ENCODE measurements around the gene BBOF1. TPM values are rescaled to one million over a fixed set of nuclear protein-coding genes. Genes with fewer than 3 reads are reported as not detected.
A peak's percentile ranks its signal among the peaks of the same experiment; 100 is the strongest.

Gene BBOF1
- total and polyA plus RNA-seq, 2 donors (not counting 3 experiments of a cell fraction or from before 2014, with no cell fraction given): 0.63 to 2.3 TPM

- DNase-seq (ENCODE audit: low read depth, low spot score) (no peak), FAIRE-seq (no peak)
- H3K4me1 ChIP-seq (ENCODE audit: control insufficient read depth, extremely low read depth, insufficient read depth, low read length): peaks cover 33% of the 10 kb centered on the region
- no peaks in the 10 kb centered on the region for H3K27me3 ChIP-seq (ENCODE audit: control insufficient read depth in 2 of 2, insufficient read depth in 2 of 2, low read length in 2 of 2)
- H3K4me2 ChIP-seq (ENCODE audit: insufficient read depth, low read length): peak overlapping the region; percentile 49
- H3K4me3 ChIP-seq (replicated peaks in 1 of 3; ENCODE audit: insufficient read depth in 1 of 3, low read depth in 1 of 3, low read length in 3 of 3): peak overlapping the region in 1 of 3 experiments; percentile 53
- no TSS peak for BruUV-seq (replicated peaks)
- H2AFZ ChIP-seq (ENCODE audit: low read depth, low read length): no peak overlapping the region
- ChIA-PET CTCF (interaction anchor here (1.7 kb wide), 1 partner anchor 17 kb away, joined by 7 read pairs; no protein-coding TSS in a partner anchor), POLR2A (no interaction called here)
- TF ChIP-seq POLR2A (IDR thresholded peaks at IDR 0.05; ENCODE audit: low read depth, low read length) (no peak), GATA2 (IDR thresholded peaks at IDR 0.05; ENCODE audit: insufficient read depth, insufficient read length, low read depth, low read length) (no peak), POLR2AphosphoS5 (IDR thresholded peaks at IDR 0.05; ENCODE audit: insufficient read depth, low read depth, low read length) (no peak), FOS (IDR thresholded peaks at IDR 0.05; ENCODE audit: borderline replicate concordance, insufficient read depth, low read length) (no peak), JUN (IDR thresholded peaks at IDR 0.05; ENCODE audit: borderline replicate concordance, insufficient read depth, insufficient read length, low read depth) (no peak), MAX (IDR thresholded peaks at IDR 0.05; ENCODE audit: insufficient read depth, insufficient read length) (no peak), MYC (IDR thresholded peaks at IDR 0.05; ENCODE audit: low read depth, low read length) (no peak), CTCF (IDR thresholded peaks at IDR 0.05; ENCODE audit: extremely low read depth in 1 of 2, insufficient read depth in 1 of 2, low read depth in 1 of 2, low read length in 2 of 2) (no peak), EZH2 (IDR thresholded peaks at IDR 0.05; ENCODE audit: borderline replicate concordance, low read depth, low read length, severe bottlenecking) (no peak)
- no peak overlapping the region for H3K9ac ChIP-seq (replicated peaks; ENCODE audit: extremely low read depth, insufficient read depth, low read length)
- no peaks in the 10 kb centered on the region for H3K36me3 ChIP-seq (ENCODE audit: control insufficient read depth in 2 of 2, extremely low read depth in 1 of 2, insufficient read depth in 2 of 2, low read length in 2 of 2)
- H3K9me1 ChIP-seq (replicated peaks; ENCODE audit: control insufficient read depth, extremely low read depth, insufficient read depth, low read length): no peaks in the 10 kb centered on the region
- no peaks in the 10 kb centered on the region for H3K9me3 ChIP-seq (replicated peaks; ENCODE audit: control insufficient read depth, insufficient read depth, low read length)
- H4K20me1 ChIP-seq (replicated peaks; ENCODE audit: control insufficient read depth, extremely low read depth, insufficient read depth, low read length): no peaks in the 10 kb centered on the region
- H3K27ac ChIP-seq (ENCODE audit: insufficient read depth, low read depth, low read length): no peak overlapping the region
- H3K79me2 ChIP-seq (ENCODE audit: control insufficient read depth, insufficient read depth, low read length): no peaks in the 10 kb centered on the region
- dilution Hi-C loops (cut with MboI; ENCODE audit: extremely low pct_ligation_motif_present, low sequenced_read_pairs): no loop called here
- intact Hi-C loops (cut with micrococcal nuclease): no loop called here
Observed at GRCh38 chr14:74083161-74083560, 64.0 kb downstream of the BBOF1 start.

Measured in endothelial cell of umbilical vein (primary cell).